MM.1S (cell line): ENCODE results near the gene PURA.

Experiments
- DNase-seq: peaks from one replicate; pipeline ENCODE4 v3.0.0-alpha.2; 2015
- H2AFZ ChIP-seq: fragments of 300-600 bp; sonication (generic); 2 replicates; pipeline ENCODE4 v1.6.0; 2016; ENCODE audit warnings: antibody characterized with exemption, low read length
- H3F3A ChIP-seq: fragments of 300-600 bp; sonication (generic); 2 replicates; pipeline ENCODE4 v1.6.1; 2016; ENCODE audit warnings: mild to moderate bottlenecking, antibody characterized with exemption, low read length, moderate library complexity, mixed read lengths; ENCODE audit not compliant: insufficient read depth
- H3K27ac ChIP-seq: fragments of 300-600 bp; sonication (generic); 2 replicates; pipeline ENCODE4 v1.5.1; 2016; ENCODE audit warnings: mild to moderate bottlenecking, low read length
- H3K27me3 ChIP-seq: fragments of 300-600 bp; sonication (generic); replicated peaks from 2 replicates; pipeline ENCODE4 v1.6.0; 2016; ENCODE audit warnings: low read length; ENCODE audit not compliant: insufficient read depth
- H3K36me3 ChIP-seq: fragments of 300-600 bp; sonication (generic); replicated peaks from 2 replicates; pipeline ENCODE4 v1.6.1; 2016; ENCODE audit warnings: mild to moderate bottlenecking, low read length, mixed read lengths; ENCODE audit not compliant: insufficient read depth
- H3K4me1 ChIP-seq: fragments of 300-600 bp; sonication (generic); 2 replicates; pipeline ENCODE4 v1.6.1; 2016; ENCODE audit warnings: low read length, mixed read lengths
- H3K4me2 ChIP-seq: fragments of 300-600 bp; sonication (generic); 2 replicates; pipeline ENCODE4 v1.6.0; 2016; ENCODE audit warnings: low read depth, low read length
- H3K4me3 ChIP-seq: fragments of 300-600 bp; sonication (generic); 2 replicates; pipeline ENCODE4 v1.5.1; 2016; ENCODE audit warnings: low read length, mixed read lengths
- H3K79me2 ChIP-seq: fragments of 300-600 bp; sonication (generic); 2 replicates; pipeline ENCODE4 v1.6.1; 2016; ENCODE audit warnings: mixed run types, low read length, mixed read lengths
- H3K9ac ChIP-seq: fragments of 300-600 bp; sonication (generic); 2 replicates; pipeline ENCODE4 v1.6.1; 2016; ENCODE audit warnings: low read length, mixed read lengths
- H3K9me2 ChIP-seq: fragments of 300-600 bp; sonication (generic); replicated peaks from 2 replicates; pipeline ENCODE4 v1.6.1; 2016; ENCODE audit warnings: mild to moderate bottlenecking, low read length, mixed read lengths; ENCODE audit not compliant: insufficient read depth
- H3K9me3 ChIP-seq: fragments of 300-600 bp; sonication (generic); replicated peaks from 2 replicates; pipeline ENCODE4 v1.6.1; 2016; ENCODE audit warnings: mild to moderate bottlenecking, low read length, mixed read lengths; ENCODE audit not compliant: insufficient read depth
- H4K20me1 ChIP-seq: fragments of 300-600 bp; sonication (generic); 2 replicates; pipeline ENCODE4 v1.6.1; 2016; ENCODE audit warnings: mild to moderate bottlenecking, low read length, moderate library complexity, mixed read lengths; ENCODE audit not compliant: insufficient read depth
- CTCF ChIP-seq: fragments of 300-600 bp; sonication (generic); IDR thresholded peaks from 2 replicates; pipeline ENCODE4 v1.5.1; 2016; ENCODE audit warnings: antibody characterized with exemption, low read length, mixed read lengths
- EZH2 ChIP-seq: fragments of 300-600 bp; sonication (generic); optimal IDR thresholded peaks from 2 replicates; pipeline ENCODE3; 2017; ENCODE audit warnings: low read depth, mild to moderate bottlenecking, antibody characterized with exemption, low read length, mixed read lengths
- EZH2phosphoT487 ChIP-seq: fragments of 300-600 bp; sonication (generic); IDR thresholded peaks from 2 replicates; pipeline ENCODE4 v1.6.1; 2018; ENCODE audit warnings: antibody characterized with exemption, low read length

PURA gene

GRCh38 chr5:140109018-140109758 lies 4.7 kb upstream of the PURA start:
- peak overlapping the region; percentile 87 for H3K9ac ChIP-seq

GRCh38 chr5:140109759-140110645 lies 3.9 kb upstream of the PURA start:
- Histone ChIP-seq H3K36me3 (no peaks in the 10 kb centered on the region), H3K4me2 (peak overlapping the region; percentile 96), H3K27ac (no peak overlapping the region), H3F3A (peaks cover 19% of the 10 kb centered on the region), H3K9me2 (no peaks in the 10 kb centered on the region), H3K27me3 (no peaks in the 10 kb centered on the region), H3K9me3 (no peaks in the 10 kb centered on the region), H3K4me3 (no peak overlapping the region), H4K20me1 (no peaks in the 10 kb centered on the region), H3K9ac (no peak overlapping the region), H2AFZ (no peak overlapping the region), H3K79me2 (peaks cover 62% of the 10 kb centered on the region), H3K4me1 (peaks cover 11% of the 10 kb centered on the region)
- no peak for DNase-seq
- TF ChIP-seq EZH2phosphoT487 = no peak
- no peak for TF ChIP-seq CTCF
- TF ChIP-seq EZH2 = no peak

More at GRCh38 chr5:140109018-140109758, 4.7 kb upstream of the PURA start:
- no peaks in the 10 kb centered on the region for H3K36me3 ChIP-seq
- TF ChIP-seq EZH2phosphoT487 (no peak), CTCF (no peak), EZH2 (no peak)
- no peak for DNase-seq
- H3K4me3 ChIP-seq = peak overlapping the region; percentile 95
- H4K20me1 ChIP-seq = no peaks in the 10 kb centered on the region
- H3K27me3 ChIP-seq = no peaks in the 10 kb centered on the region
- H3K27ac ChIP-seq = no peak overlapping the region
- peak overlapping the region; percentile 96 for H3K4me2 ChIP-seq
- peaks cover 14% of the 10 kb centered on the region for H3F3A ChIP-seq
- no peaks in the 10 kb centered on the region for H3K9me3 ChIP-seq
- no peak overlapping the region for H2AFZ ChIP-seq
- peaks cover 55% of the 10 kb centered on the region for H3K79me2 ChIP-seq
- H3K4me1 ChIP-seq = peaks cover 11% of the 10 kb centered on the region
- no peaks in the 10 kb centered on the region for H3K9me2 ChIP-seq

GRCh38 chr5:140110646-140110957 lies 3.3 kb upstream of the PURA start:
- Histone ChIP-seq H3K4me2 (no peak overlapping the region), H3F3A (peaks cover 19% of the 10 kb centered on the region), H3K9me2 (no peaks in the 10 kb centered on the region), H3K4me1 (peaks cover 12% of the 10 kb centered on the region), H2AFZ (no peak overlapping the region), H3K79me2 (peaks cover 68% of the 10 kb centered on the region), H3K9ac (no peak overlapping the region), H3K9me3 (no peaks in the 10 kb centered on the region), H3K27ac (no peak overlapping the region), H3K27me3 (no peaks in the 10 kb centered on the region), H4K20me1 (no peaks in the 10 kb centered on the region), H3K36me3 (no peaks in the 10 kb centered on the region), H3K4me3 (no peak overlapping the region)
- DNase-seq = no peak
- TF ChIP-seq EZH2 = no peak
- no peak for TF ChIP-seq CTCF
- TF ChIP-seq EZH2phosphoT487 = no peak
